SU-DHL-6 (cell line): ENCODE data around the gene ZNFX1.

Experiments used
- H2AFZ ChIP-seq: fragments of 200-600 bp; sonication (generic); 2 replicates; pipeline ENCODE4 v1.6.1; 2014; ENCODE audit warnings: low read depth, mild to moderate bottlenecking, moderate library complexity, mixed read lengths, antibody characterized with exemption, low read length; ENCODE audit not compliant: severe bottlenecking
- H3F3A ChIP-seq: fragments of 200-600 bp; shearing (Covaris generic); 2 replicates; pipeline ENCODE4 v1.6.0; 2016; ENCODE audit warnings: antibody characterized with exemption, mild to moderate bottlenecking; ENCODE audit not compliant: insufficient read depth
- H3K27ac ChIP-seq: fragments of 200-600 bp; sonication (generic); 2 replicates; pipeline ENCODE4 v1.5.1; 2016; ENCODE audit warnings: low read depth, mild to moderate bottlenecking, low read length, moderate library complexity, mixed read lengths
- H3K27me3 ChIP-seq: fragments of 200-600 bp; sonication (generic), shearing (Covaris generic); 2 replicates; pipeline ENCODE4 v1.6.0; 2014; ENCODE audit warnings: mild to moderate bottlenecking, low read length
- H3K36me3 ChIP-seq: fragments of 200-600 bp; sonication (generic); 2 replicates; pipeline ENCODE4 v1.6.1; 2014; ENCODE audit warnings: mild to moderate bottlenecking, low read length, mixed read lengths
- H3K4me2 ChIP-seq: fragments of 300-600, 200-600 bp; shearing (Covaris generic), sonication (generic); 2 replicates; pipeline ENCODE4 v1.6.0; 2014; ENCODE audit warnings: low read length, low read depth, mild to moderate bottlenecking; ENCODE audit not compliant: poor library complexity, severe bottlenecking
- H3K4me3 ChIP-seq: fragments of 200-600 bp; sonication (generic); 2 replicates; pipeline ENCODE4 v1.5.1; 2014; ENCODE audit warnings: antibody characterized with exemption, low read length, mild to moderate bottlenecking, mixed read lengths; ENCODE audit not compliant: insufficient read depth, poor library complexity, severe bottlenecking
- H3K79me2 ChIP-seq: fragments of 200-600 bp; sonication (generic); 2 replicates; pipeline ENCODE4 v1.6.1; 2014; ENCODE audit warnings: mild to moderate bottlenecking, low read length, moderate library complexity; ENCODE audit not compliant: insufficient read depth
- H3K9ac ChIP-seq: fragments of 200-600 bp; sonication (generic); 2 replicates; pipeline ENCODE4 v1.7.0; 2014; ENCODE audit warnings: mild to moderate bottlenecking, low read length
- H3K9me2 ChIP-seq: fragments of 200-600 bp; sonication (generic); replicated peaks from 2 replicates; pipeline ENCODE4 v1.6.1; 2014; ENCODE audit warnings: low read length; ENCODE audit not compliant: insufficient read depth
- H3K9me3 ChIP-seq: fragments of 200-600 bp; sonication (generic); 2 replicates; pipeline ENCODE4 v1.6.1; 2014; ENCODE audit warnings: low read length, mixed read lengths; ENCODE audit not compliant: insufficient read depth
- H4K20me1 ChIP-seq: fragments of 200-600 bp; sonication (generic); 2 replicates; pipeline ENCODE4 v1.6.1; 2014; ENCODE audit warnings: low read depth, mild to moderate bottlenecking, antibody characterized with exemption, low read length, moderate library complexity, mixed read lengths
- EZH2phosphoT487 ChIP-seq: fragments of 200-600 bp; sonication (generic), shearing (Covaris generic); conservative IDR thresholded peaks from 2 replicates; pipeline ENCODE4 v1.6.1; 2018; ENCODE audit warnings: mild to moderate bottlenecking, antibody characterized with exemption, low read length, moderate library complexity, mixed read lengths
- TF ChIP-seq, protein P1 (sequence below): fragments of 200-600 bp; sonication (generic); IDR thresholded peaks from one replicate; pipeline ENCODE4 v1.5.1; 2017; ENCODE audit warnings: antibody characterized with exemption, mild to moderate bottlenecking, low read length, moderate library complexity; ENCODE audit not compliant: insufficient read depth, poor library complexity, severe bottlenecking

The ZNFX1 gene

DNA sequence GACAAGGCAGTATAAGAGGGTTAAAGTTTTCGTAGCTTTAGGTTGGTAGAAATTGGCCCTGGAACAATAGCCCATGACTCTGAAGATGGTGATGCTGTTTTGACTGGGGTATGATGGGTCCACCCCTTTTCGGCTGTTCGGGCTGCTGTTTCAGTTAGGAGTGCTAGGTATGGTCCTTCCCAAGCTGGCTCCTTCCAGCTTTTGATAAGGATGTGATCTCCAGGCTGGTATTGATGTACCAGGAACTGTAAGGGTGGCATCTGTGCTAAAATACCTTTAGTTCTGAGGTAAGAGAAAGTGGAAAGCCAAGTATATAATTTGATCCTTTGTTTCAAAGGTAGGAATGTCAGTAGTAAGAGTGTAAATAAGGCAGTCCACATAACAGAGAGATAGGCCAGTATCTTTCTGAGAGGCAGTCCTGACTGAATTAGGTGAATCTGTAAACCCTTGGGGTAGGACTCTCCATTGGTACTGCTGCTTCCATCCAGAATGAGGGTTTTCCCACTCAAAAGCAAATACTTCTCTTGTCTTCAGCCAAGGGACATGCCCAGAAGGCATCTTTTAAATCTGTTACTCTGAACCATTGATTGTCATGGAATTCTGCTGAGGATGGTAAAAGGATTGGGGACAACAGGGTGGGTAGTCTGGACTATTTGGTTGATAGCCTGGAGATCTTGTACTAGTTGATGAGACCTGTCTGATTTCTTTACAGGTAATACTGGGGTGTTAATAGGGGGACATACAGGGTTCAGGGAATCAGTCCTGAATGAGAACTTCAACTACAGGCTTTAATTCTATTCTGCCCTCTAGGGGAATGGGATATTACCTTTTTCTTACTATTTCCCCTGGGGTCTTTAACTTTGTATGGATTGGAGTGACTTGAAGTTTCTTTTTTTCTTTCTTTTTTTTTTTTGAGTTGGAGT lies 6.1 kb upstream of the ZNFX1 start:
- Histone ChIP-seq H3K36me3 (peaks cover 97% of the 10 kb centered on the region), H3K9ac (no peak overlapping the region), H3K4me3 (no peak overlapping the region), H3K4me2 (peak overlapping the region; percentile 79), H2AFZ (no peak overlapping the region), H3F3A (peaks cover 98% of the 10 kb centered on the region), H3K27me3 (no peaks in the 10 kb centered on the region), H3K9me2 (no peaks in the 10 kb centered on the region), H3K79me2 (peaks cover 82% of the 10 kb centered on the region), H4K20me1 (peaks cover 77% of the 10 kb centered on the region), H3K27ac (no peak overlapping the region), H3K9me3 (peaks cover 4% of the 10 kb centered on the region; the same call in 1 of the 2 replicates)
- TF ChIP-seq, protein P1, sequence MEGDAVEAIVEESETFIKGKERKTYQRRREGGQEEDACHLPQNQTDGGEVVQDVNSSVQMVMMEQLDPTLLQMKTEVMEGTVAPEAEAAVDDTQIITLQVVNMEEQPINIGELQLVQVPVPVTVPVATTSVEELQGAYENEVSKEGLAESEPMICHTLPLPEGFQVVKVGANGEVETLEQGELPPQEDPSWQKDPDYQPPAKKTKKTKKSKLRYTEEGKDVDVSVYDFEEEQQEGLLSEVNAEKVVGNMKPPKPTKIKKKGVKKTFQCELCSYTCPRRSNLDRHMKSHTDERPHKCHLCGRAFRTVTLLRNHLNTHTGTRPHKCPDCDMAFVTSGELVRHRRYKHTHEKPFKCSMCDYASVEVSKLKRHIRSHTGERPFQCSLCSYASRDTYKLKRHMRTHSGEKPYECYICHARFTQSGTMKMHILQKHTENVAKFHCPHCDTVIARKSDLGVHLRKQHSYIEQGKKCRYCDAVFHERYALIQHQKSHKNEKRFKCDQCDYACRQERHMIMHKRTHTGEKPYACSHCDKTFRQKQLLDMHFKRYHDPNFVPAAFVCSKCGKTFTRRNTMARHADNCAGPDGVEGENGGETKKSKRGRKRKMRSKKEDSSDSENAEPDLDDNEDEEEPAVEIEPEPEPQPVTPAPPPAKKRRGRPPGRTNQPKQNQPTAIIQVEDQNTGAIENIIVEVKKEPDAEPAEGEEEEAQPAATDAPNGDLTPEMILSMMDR, result no peak
- no peak for TF ChIP-seq EZH2phosphoT487

DNA sequence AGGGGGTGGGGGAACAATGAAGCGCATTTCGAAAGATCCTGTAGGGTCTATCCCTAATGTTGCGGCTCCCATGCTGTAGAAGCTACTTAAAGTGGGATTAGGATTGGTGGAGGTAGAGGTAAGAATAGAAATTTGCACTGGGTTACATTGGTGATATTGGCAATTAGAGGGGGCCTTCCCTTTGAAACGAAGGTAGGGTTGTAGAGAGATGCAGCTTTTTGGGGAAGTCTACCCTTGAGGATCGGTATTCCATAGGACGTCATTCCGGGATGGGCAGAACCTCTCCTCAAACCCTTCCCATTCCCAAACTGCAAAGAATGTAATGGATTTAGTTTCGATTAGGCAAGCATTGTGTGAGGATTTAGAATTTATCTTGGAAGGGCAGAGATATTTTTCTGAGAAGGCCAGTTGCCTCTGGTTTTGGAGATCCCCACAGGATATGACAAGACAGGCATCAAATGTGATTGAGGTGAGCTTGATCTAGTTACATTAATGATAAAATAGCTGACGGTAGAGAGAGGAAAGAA lies 5.4 kb upstream of the ZNFX1 start:
- Histone ChIP-seq H3K9ac (no peak overlapping the region), H3K36me3 (peaks cover 94% of the 10 kb centered on the region), H3K27ac (no peak overlapping the region), H3K27me3 (no peaks in the 10 kb centered on the region), H4K20me1 (peaks cover 70% of the 10 kb centered on the region), H3K9me3 (peaks cover 4% of the 10 kb centered on the region; the same call in 1 of the 2 replicates), H3F3A (peaks cover 96% of the 10 kb centered on the region), H3K79me2 (peaks cover 85% of the 10 kb centered on the region), H2AFZ (no peak overlapping the region), H3K4me3 (no peak overlapping the region), H3K4me2 (peak overlapping the region; percentile 79), H3K9me2 (no peaks in the 10 kb centered on the region)
- TF ChIP-seq, protein P1, result no peak
- TF ChIP-seq EZH2phosphoT487, result no peak

DNA sequence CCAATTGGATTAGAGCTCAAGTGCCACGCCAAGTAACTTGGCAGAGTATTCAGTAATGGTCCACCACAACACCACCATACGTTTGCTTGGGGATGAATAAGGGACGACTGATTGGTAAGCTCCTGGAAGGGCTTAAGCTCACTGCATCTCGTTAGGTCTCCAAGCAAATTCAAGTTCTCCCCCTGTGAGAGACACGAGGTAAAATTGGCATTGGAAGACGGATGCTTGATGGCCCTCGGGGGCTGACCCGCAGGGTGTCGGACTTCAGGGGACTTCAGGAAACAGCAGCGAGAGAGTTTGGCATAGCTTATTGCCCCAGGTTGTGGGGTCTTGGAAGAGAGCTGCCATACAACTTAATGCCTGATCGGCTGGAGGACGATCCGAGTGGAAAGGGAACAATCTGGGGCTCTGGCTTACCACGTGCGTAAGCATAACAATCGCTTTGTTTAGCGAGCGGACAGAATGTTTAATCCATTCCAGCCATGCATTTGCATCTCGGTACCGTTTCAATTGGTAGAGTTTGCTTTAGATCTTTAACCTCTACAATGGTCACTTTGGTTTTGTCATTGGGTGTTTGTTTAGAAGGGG lies 4.8 kb upstream of the ZNFX1 start:
- Histone ChIP-seq H3K4me3 (peak overlapping the region; percentile 7), H3K9me3 (peaks cover 4% of the 10 kb centered on the region; the same call in 1 of the 2 replicates), H3K27me3 (no peaks in the 10 kb centered on the region), H3K79me2 (peaks cover 80% of the 10 kb centered on the region), H3K27ac (no peak overlapping the region; the same call in 1 of the 2 replicates), H3K9ac (no peak overlapping the region), H2AFZ (no peak overlapping the region), H3K36me3 (peaks cover 88% of the 10 kb centered on the region), H3K4me2 (peak overlapping the region; percentile 79), H3K9me2 (no peaks in the 10 kb centered on the region), H4K20me1 (peaks cover 64% of the 10 kb centered on the region), H3F3A (peaks cover 90% of the 10 kb centered on the region)
- TF ChIP-seq, protein P1, result no peak
- no peak for TF ChIP-seq EZH2phosphoT487
